Measurements from ENCODE around the gene MCOLN3.
"Not testable (repeated sequence)": the region's sequence is repeated elsewhere in the genome, so short reads cannot be mapped to it uniquely, and the experiment has no call there.

The MCOLN3 gene

GRCh38 chr1:84988588-84988987 lies 59.7 kb downstream of the MCOLN3 start:
- no peak for DNase-seq

- not testable (repeated sequence) for DNase-seq
Measured at GRCh38 chr1:84986561-84986960, 61.7 kb downstream of the MCOLN3 start.

- no peak for DNase-seq
Measured at GRCh38 chr1:84985365-84985764, 62.9 kb downstream of the MCOLN3 start.

- DNase-seq = no peak
Measured at GRCh38 chr1:84982395-84982794, 65.9 kb downstream of the MCOLN3 start.

GRCh38 chr1:84975035-84975434 lies 73.3 kb downstream of the MCOLN3 start:
- DNase-seq = no peak

- DNase-seq = no peak
Measured at GRCh38 chr1:84973498-84974334, 74.6 kb downstream of the MCOLN3 start.

- DNase-seq = no peak
Measured at GRCh38 chr1:84972377-84972987, 75.8 kb downstream of the MCOLN3 start.

GRCh38 chr1:84971957-84972356 lies 76.3 kb downstream of the MCOLN3 start:
- DNase-seq = no peak

- no peak for DNase-seq
Measured at GRCh38 chr1:84969489-84970250, 78.6 kb downstream of the MCOLN3 start.

GRCh38 chr1:84968865-84969264 lies 79.4 kb downstream of the MCOLN3 start:
- DNase-seq = no peak

GRCh38 chr1:84968101-84968500 lies 80.2 kb downstream of the MCOLN3 start:
- no peak for DNase-seq
